ENCODE results near the gene SIN3A.

DNA sequence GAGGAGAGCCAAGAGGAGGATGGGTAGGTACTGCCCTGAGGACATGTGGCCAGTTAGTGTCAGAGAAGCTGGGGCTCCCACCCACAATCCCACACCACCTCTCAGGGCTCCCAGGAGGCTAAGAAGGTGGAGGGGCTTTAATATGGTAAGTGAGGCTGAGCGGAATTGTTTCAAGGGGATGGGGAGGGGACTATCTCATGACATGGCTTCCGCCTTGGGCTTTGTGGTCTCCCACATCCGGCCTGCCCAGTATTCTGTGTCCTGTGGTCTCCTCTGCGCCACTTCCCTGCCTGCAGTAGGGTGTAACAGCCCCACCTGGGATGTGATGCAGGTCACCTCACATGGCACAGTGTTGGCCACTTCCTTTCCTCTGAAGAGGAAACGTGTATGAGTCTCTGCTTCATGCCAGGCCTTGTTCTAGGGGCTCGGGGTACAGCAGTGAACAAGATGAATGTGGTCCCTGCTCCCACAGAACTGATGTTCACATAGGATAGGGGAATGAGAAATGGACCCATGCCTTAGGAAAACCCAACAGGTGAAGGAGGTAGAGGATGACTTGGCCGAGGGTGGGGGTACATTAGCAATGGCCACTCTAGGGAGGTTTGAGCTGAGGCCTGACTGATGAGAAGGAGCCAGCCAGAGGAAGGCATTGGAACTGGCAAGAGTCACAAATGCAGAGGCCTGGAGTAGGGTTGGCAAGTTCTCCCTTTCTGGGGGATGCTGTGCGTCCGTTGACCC, 101.5 kb downstream of the SIN3A start:
- no peak for TF ChIP-seq EZH2 (IDR thresholded peaks at IDR 0.05; ENCODE audit: low read length, missing control alignments)
- TF ChIP-seq, protein P1, sequence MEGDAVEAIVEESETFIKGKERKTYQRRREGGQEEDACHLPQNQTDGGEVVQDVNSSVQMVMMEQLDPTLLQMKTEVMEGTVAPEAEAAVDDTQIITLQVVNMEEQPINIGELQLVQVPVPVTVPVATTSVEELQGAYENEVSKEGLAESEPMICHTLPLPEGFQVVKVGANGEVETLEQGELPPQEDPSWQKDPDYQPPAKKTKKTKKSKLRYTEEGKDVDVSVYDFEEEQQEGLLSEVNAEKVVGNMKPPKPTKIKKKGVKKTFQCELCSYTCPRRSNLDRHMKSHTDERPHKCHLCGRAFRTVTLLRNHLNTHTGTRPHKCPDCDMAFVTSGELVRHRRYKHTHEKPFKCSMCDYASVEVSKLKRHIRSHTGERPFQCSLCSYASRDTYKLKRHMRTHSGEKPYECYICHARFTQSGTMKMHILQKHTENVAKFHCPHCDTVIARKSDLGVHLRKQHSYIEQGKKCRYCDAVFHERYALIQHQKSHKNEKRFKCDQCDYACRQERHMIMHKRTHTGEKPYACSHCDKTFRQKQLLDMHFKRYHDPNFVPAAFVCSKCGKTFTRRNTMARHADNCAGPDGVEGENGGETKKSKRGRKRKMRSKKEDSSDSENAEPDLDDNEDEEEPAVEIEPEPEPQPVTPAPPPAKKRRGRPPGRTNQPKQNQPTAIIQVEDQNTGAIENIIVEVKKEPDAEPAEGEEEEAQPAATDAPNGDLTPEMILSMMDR (conservative IDR thresholded peaks at IDR 0.05 in 1 of 2, IDR thresholded peaks at IDR 0.05 in 1 of 2; ENCODE audit: low read depth in 1 of 2, low read length in 2 of 2), result no peak
